Ecto neural progenitor cell (in vitro differentiated cells): Measurements from ENCODE around the gene PCBP2.

ENCODE experiments used
- DNase-seq: peaks from one replicate; pipeline ENCODE4 v3.0.0-alpha.2; 2018; ENCODE audit warnings: low spot score

Gene PCBP2

DNA sequence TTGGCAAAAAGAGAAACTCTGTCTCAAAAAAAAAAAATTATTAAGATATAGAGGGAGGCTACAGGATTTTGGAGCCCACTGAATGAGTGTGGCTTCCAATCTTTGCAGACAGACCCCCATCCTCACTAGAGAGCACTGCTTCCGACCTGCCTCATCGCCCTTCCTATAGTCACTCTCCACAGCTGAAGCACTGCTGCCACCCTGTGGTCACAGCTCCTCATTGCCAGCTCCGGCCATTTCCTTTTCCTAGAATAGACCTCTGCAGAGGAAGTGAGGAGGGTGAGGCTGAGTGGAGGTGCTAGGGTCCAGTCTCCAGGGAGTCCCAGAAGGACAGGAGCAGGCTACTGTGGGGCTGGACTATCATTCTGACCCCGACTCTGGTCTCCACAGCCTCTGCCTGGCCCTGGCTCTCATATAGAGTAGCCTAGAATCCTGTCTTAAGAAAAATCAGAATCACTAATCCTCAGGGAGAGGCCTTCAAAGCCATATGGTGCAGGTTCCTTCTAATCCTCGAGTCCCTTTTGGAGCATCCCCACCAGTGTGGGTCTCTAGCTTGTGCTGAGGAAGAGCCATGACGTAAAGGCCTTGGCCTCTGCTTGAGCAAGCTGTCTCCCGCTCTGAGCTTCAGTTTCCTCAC lies 56.8 kb downstream of the PCBP2 start:
- DNase-seq: peak; percentile 94

DNA sequence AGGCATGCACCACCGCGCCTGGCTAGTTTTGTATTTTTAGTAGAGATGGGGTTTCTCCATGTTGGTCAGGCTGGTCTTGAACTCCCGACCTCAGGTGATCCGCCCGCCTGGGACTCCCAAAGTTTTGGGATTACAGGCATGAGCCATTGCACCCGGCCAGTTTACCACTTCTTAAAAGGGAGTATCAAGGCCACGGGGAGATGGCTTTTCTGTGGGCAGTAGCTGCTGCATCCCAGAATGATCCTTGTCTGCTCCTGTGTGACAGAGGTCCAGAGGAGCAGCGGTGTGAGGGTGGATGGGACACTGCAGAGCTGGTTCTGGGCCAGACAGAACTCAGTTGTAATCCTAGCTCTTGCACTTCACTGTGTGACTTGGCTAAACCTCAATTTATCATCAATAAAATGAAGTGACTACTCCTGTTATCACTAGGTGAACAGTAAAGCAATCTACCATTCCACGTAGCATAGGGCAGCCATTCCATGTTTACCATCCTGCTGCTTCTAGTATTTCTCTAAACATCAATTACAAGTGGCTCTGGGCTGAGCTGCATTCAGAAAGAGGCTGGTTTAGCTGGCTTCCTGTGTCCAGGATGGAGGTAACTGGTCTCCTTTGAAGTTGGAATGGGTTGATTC lies 58.4 kb downstream of the PCBP2 start:
- DNase-seq: no peak

DNA sequence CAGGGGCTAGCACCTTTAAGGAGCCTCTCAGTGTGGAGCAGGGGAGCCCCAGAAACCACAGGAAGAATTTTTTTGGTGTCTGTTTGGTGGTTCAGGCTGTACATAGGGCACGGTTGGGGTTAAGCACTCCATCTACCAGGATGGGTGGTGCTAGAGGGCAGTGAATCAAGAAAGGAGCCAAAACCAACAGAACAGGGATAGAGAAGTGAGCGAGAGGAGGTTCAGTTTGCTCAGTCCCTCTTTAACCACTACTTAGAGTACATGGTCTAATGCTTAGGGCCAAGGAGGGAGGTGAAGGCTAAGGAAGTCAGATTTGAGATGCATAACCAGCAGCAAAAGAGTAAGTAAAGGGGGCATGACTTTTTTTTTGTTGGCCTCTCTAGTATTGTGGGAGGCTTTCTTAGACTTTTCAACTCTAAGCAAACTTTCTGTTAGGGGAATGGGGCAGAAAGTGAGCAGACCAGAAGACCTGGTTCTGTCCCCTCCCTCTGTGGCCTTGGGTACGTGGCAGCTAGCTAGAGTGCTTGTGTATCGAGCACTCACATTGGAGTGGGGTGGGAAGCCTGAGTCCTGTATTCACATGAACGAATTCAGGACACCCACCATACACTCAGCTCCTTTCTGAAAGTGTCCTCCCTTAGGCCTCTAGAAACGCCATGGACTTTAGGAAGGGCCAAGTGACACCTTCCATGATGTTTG lies 62.0 kb downstream of the PCBP2 start:
- no peak for DNase-seq

DNA sequence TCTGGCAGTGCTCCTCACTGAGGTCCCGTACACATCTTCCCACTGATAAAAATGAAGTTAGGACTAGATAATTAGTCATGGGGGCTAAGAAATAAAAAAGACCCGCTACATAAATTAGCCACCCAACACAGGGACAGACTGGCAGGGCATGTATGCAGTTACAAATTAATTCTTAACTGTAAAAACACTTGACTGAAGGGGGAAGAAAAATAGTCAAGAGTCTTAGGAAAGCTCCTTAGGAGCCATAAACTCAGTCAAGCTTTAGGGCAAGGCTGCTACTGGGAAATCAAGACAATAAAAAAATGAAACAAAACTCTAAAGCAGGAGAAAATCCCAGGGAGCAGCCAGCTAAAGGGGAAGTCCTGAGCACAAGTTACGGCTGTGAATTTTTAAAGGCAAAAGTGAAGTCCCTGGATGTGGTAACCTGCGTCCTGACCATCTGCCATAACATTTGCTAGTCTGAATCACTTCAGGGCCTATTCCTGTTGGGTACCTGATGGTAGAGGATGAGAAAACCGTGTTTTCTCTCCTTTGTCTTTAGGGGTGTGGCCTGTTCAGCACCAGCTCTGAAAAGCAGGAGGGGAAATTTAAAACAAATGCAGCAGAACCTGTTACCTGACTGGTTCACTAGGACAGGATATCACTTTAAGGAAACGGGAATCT lies 62.9 kb downstream of the PCBP2 start:
- no peak for DNase-seq

DNA sequence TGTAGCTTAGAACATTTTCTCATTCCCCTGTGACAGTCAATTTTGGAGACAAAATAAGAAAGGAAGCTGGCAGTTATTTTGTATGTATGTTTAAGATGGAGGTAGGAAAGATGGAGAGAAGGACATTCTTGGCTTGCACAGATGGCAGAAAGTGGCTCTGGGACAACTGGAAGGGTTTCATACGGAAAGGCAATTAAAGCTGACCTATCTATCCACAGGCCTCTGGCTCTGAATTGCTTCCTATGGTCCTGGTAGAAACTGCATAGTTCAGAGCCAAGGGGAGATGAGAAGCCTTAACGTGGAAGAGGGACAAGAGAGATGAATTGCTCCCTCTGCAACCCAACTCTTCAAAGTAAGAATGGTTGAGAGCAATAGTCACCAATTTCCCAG lies 63.4 kb downstream of the PCBP2 start:
- DNase-seq: no peak

DNA sequence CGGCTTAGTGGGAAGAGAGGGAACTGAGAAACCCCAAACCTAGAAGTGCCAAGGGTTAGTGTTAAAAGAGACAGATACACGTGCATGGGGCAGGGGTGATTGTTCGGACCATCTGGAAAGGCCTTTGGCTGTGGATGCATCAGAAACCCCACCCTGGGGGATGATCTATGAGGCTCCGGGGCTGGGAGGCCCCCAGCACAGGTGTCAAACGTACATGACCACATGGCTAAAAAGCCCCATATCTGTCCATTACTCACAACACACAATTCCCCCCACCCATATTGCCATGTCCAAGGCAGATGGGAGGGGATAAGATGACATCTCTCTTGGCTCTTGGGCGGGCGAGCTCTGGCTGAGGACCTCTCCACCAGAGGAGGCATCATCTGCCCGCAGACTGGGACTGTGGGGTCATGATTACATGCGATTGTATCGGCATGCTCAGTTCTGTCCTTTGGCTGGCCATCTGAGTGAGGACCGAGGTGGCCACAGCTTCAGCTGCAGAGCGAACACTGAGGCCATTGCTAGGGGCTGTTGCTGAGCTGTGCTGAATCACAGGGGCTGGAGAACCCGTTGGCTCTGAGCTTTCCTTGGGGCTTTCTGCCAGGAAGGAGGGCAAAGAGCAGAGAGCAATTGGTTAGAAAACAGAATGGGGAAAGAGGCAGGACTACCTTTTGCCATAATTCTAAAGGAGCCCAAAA lies 65.0 kb downstream of the PCBP2 start:
- no peak for DNase-seq

DNA sequence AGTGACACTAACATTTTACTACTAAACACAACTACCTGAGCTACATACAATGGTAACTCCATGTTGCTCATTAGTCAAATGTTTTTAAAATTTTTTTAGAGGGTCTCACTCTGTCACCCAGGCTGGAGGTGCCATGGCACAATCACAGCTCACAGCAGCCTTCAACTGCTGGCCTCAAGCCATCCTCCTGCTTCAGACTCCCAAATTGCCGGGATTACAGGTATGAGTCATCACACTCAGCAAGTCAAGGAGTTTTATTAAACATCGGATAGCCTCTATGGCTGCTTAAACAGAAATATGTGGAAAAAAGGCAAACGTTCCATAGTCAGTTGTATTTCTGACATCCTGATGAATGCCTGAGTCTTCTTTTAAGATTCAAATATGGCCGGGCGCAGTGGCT lies 66.5 kb downstream of the PCBP2 start:
- no peak for DNase-seq

DNA sequence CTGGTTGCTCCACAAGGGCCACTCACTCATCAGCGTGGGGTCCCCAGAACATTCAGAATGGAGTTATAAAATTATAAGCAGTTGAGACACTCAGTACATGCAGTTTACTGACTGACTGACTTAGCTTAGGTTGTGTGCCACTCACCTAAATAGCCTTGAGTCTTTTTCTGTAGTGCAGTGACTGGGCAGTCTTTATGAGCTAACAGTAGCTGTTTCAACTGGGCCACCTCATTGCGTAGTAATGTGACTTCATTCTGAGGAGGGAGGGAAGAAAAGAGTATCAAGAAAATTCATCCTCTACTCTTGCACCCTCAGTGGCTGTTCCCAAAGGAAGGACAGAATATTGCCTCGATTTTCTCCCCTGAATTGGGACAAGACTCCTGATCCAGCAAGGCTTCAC lies 71.2 kb downstream of the PCBP2 start:
- DNase-seq: no peak

DNA sequence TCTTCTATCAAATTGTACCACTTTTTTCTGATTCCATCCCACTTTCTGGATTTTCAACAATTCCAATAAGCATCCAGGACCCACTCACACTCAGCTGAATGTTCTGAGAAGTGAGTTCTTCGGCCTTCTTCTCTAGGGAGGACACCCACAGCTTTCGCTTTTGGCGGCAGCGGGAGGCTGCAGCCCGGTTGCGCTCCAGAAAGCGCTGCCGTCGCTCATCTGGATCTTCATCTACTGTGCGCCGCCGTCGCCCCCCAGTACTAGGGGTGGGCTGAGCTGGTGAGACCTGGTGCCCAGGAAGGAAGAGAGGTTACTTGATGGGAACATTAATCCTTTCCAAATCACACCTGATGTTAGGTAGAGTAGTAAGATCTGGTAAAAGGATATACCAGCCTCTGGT lies 72.6 kb downstream of the PCBP2 start:
- DNase-seq: no peak

DNA sequence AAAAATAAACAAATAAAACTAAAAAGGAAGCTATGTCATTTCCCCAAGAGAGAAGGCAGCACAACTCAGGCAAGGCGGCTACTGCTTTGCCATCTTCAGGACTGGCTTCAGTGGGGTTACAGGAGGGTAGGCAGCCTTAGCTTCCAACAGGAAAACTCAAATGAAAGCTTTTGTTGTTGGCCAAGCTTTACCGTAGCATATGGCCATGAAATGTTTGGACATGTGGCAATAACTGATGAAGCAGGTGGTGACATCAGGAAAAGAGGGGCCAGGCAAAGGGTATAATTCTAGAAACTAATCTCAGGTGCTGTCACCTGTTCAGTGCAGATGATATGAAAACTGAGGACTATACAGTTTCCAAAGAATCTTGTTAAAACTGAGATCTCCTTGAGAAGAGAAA lies 78.2 kb downstream of the PCBP2 start:
- DNase-seq: no peak
